GM19240 (cell line): Measurements from ENCODE around the gene SLC15A3.

Experiments
- DNase-seq: peaks from one replicate; pipeline ENCODE4 v3.0.0; 2011; ENCODE audit warnings: low spot score; ENCODE audit not compliant: insufficient read length

SLC15A3 gene

DNA sequence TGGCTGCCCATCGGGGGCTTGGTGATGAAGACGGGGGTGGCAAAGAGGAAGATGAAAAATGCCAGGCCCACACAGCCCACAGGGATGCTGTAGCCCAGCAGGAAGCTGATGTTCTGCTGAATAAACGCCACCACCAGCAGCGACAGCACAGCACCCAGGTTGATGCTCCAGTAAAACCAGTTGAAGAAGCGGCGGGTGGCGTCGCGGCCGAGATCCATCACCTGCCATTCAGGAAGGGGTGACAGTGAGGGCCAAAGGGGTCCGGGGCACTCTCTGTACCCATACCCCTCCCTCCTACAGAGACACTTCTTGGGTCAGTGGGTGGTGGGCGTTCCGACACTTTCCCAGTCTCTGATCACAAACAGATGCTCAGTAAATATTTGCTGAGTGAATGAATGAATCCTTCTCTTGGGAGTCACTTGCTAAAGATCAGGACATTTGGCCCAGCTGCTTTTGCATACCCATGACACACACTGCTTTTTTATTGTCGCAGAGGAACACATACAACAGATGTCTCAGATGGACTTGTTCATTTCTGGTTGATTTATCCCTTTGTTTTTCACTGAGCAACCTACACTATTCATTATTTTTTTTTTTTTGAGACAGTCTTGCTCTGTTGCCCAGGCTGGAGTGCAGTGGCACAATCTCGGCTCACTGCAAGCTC, 5.2 kb downstream of the SLC15A3 start:
- no peak for DNase-seq

DNA sequence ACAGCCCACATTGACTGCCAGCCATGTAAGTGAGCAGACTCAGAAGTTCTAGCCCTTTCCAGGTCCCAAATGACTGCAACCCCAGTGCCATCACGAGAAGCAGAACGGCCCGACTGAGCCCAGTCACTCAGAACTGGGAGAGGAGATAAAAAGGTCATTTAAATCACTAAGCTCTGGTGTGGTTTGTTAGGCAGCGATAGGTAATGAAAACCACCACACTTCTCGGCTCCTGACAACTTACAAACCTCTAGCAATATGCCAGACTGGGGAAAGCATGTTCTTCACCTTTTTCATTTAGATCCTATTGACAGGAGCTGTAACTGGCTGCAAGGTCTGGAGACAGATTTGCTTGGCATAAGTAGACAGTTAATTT, 6.7 kb downstream of the SLC15A3 start:
- no peak for DNase-seq

DNA sequence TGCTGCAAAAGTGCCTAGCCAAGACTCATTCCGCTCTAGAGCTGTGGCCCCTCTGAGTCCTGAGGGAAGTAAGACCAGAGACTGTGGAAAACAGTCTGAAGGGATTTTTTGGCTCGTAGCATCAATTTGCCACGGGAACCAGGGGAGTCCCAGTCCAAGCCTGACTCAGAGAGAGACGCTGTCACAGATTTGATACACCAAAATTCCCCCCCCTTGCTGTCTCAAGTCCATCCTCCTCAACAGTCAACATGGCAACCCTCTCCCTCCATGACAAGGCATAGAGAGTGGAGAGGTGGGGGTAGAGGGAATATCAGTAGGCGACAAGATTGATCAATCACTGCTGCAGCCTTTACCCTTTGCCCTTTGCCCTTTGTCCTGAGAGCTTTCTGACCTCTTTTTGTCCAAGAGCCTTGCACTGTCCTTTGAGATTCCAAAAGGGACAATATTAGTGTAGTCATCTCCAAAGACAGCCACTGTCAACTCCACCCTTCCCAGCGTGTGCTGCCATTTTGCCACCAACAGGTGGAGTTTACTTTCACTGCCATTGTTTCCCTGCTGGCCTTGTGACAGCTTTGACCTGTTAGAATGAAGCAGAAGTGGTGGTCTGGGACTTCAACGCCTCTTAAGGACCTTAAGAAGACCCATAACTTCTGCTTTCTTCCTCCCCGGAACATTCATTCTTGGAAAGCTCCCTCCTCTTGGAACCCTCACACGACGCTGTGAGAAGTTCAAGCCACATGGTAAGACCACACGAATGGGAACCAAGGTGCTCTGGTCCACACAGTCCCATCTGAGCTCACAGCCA, 7.3 kb downstream of the SLC15A3 start:
- DNase-seq, result no peak

DNA sequence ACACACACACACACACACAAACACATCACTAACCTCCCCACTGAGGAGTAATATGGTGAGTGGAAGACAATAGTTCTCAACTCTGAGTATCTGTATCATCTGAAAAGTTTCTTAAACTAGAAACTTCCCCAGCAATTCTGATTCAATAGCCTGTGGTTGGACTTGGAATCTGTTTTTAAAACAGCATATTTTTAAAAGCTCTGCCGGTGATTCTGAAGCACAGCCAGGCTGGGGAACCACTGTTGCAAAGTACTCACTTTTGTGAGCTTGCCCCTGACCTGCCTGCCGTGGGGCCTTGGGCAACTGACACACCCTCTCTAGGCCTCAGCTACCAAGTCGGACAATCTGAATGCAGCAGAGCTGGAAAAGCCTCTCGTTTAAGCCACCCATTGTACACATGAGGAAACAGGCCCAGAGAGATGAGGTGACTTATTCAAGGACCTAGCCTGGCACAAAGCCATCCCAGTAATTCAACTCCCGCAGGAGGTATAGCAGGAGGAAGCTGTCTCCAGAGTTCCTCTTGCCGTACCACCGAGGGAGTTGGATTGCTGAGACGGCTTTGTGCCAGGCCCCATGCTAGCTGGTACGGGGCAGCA, 8.9 kb downstream of the SLC15A3 start:
- DNase-seq, result no peak

DNA sequence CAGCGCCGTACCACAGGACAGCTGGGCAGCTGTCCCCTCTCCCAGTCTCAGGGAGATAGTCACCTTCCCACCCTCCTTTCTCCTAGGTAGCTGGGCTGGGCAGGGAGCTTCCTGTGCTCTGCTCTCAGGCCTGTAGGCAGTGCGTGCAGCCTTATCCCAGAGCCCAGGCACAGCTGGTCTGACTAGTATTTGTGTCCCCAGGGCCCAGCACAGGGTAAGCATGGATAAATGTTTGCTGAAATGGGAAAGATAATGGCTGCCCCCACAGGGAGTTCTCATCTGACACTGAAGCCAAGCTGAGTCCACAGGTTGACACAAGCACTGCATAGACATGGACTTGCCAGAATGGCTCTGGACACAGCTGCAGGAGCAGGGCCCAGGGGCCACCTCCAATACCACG, 9.8 kb downstream of the SLC15A3 start:
- DNase-seq, result no peak

DNA sequence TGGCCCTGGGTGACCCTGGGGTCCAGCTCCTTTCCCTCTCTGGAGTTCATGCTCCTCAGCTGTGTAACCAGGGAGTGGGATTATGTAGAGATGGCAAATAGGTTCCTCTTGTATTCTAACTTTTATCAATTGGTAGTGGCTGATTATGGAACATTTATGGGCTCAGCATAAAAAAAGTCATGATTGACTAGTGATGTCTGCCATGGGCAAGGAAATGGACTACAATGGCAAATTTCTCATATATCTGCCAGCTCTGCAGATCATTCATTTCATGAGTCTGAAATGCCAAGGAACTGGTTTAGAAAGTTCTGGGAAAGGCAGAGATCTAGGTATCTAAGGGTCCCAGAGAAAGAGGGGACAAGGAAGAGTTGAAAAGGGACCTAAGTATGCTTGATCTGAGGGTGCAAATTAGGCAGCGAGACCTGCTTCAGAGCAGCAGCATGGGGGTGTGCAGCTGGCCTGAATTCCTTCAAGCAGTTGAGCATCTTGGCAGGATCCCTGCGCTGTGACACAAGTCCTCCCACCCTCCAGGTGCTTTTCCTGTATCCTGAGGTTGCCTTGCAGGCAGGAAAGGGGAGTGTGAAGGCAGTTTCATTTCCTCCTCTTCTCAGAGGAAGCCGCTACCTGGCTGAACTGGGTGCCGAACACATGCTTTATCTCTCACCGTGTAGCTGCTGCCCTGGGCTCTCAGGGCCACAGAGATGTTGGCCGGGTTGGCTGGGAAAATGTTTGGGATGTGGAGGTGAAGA, 10.4 kb downstream of the SLC15A3 start:
- no peak for DNase-seq

DNA sequence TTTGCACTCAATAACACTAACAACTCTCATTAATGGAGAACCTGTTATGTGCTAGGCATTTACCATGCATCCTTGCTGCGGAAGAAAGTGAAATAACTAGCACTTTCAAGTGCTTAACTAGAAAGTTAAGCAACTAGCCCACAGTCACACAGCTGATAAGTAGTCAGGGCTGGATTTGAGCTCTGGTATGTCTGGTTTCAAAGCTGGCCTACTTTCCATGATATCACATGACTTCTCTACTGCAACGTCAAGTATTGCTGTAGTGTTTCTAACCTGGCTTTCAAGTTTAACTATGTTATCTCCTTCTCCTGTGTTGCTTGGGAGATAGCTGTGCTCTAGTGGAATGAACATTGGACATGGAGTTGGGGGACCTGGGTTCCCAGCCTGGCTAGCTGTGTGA, 12.1 kb downstream of the SLC15A3 start:
- DNase-seq, result no peak

DNA sequence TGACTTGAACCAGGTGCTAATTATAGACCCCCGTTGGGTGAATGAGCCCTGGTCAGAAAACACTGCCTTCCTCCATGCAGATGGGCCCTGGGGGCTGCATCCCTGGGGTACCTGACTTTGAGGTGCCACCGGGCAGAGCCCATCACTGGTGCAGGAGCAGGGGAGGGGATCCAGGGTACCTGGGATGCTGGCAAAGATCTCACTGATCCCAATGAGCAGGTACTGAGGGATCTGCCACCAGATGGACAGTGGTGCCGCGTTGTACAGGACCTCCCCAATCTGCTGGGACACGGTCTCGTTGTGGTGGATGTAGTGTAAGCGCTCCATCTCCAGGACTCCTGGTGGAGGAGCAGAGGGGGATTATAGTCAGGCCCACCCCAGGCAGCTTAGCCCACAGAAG, 12.7 kb downstream of the SLC15A3 start:
- DNase-seq, result no peak

DNA sequence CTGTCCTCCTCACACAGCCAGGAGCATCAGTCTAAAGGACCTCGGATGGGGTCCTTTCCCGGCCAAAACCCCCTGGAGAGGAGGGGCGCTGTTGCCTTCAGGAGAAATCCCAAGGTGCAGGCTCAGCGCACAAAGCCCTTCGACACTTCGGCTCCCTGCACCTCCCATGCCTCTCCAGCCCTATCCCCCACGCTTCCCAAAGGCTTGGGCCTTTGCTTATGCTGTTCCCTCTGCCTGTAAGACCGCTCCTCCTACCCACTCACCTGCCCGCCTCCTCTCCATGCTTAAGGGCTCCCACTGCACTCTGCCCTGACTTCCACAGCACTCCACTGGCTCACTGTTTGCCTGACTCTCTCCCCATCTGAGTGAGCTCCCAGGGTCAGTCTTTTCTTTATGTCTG, 13.5 kb downstream of the SLC15A3 start:
- DNase-seq, result no peak

DNA sequence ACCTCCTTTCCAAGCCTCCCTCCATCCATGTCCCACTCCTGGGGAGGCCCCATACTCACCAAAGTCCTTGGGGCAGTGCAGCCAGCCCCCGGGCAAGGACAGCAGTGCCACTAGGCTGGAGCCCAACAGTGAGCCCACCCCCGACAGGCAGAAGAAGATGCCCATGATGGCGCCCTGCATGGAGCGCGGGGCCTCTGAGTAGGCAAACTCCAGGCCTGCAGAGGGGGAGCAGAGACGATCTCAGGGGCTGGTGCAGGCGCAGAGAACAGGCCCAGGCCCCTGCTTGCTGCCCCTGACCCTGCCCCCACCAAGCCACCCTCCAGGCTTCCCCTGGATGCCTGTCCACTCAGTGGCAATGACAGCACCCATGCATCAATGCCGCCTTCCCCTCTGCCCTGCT, 14.2 kb downstream of the SLC15A3 start:
- DNase-seq, result no peak

DNA sequence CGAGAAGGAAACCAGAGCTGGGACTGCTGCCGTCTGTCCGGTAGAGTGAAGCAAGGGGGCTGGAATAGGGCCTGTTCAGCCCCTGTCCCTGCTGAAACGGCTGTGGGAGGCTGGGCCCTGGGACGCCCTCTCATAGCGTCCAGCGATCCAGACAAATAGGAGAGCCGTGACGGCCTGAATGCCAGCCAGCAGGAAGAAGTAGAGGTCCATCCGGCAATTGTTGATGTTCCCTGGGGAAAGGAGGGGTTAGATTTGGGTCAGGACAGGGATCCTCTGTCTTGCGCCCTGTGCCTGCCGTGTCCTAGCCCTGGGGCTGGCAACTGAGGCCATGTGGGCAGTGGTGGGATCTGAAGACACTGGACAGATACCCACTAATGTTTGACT, 14.8 kb downstream of the SLC15A3 start:
- no peak for DNase-seq

DNA sequence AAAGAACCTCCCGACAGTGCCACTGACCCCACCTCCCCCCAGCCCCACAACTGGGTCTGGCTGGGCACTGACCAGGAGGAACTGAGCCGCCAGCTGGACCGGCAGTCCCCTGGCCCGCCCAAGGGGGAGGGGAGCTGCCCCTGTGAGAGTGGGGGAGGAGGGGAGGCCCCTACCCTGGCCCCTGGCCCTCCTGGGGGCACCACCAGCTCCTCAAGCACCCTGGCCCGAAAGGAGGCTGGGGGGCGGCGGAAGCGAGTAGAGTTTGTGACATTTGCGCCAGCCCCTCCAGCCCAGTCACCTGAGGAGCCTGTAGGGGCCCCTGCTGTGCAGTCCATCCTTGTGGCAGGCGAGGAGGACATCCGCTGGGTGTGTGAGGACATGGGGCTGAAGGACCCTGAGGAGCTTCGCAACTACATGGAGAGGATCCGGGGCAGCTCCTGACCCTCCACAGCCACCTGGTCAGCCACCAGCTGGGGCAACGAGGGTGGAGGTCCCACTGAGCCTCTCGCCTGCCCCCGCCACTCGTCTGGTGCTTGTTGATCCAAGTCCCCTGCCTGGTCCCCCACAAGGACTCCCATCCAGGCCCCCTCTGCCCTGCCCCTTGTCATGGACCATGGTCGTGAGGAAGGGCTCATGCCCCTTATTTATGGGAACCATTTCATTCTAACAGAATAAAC, 15.4 kb downstream of the SLC15A3 start:
- no peak for DNase-seq

DNA sequence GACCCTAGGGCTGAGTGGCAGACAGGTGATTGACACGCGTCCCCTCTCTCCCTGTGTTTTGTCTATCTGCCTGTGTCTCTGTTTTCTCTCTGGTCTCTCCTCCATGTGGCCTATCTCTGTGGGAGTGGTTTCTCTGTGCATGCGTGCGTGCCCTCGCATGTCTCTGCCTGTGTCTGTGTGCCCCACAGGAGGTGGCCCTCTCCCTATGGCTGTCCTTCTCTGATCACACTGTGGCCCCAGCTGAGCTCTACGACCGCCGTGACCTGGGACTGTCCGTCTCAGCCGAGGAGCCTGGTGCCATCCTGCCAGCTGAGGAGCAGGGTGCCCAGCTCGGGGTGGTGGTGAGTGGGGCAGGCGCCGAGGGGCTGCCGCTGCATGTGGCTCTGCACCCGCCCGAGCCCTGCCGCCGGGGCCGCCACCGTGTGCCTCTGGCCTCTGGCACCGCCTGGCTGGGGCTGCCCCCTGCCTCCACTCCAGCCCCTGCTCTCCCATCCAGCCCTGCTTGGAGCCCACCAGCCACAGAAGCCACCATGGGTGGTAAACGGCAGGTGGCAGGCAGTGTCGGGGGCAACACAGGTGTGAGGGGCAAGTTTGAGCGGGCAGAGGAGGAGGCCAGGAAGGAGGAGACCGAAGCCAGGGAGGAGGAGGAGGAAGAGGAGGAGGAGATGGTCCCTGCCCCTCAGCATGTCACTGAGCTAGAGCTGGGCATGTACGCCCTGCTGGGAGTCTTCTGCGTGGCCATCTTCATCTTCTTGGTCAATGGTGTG, 16.1 kb downstream of the SLC15A3 start:
- DNase-seq, result no peak

DNA sequence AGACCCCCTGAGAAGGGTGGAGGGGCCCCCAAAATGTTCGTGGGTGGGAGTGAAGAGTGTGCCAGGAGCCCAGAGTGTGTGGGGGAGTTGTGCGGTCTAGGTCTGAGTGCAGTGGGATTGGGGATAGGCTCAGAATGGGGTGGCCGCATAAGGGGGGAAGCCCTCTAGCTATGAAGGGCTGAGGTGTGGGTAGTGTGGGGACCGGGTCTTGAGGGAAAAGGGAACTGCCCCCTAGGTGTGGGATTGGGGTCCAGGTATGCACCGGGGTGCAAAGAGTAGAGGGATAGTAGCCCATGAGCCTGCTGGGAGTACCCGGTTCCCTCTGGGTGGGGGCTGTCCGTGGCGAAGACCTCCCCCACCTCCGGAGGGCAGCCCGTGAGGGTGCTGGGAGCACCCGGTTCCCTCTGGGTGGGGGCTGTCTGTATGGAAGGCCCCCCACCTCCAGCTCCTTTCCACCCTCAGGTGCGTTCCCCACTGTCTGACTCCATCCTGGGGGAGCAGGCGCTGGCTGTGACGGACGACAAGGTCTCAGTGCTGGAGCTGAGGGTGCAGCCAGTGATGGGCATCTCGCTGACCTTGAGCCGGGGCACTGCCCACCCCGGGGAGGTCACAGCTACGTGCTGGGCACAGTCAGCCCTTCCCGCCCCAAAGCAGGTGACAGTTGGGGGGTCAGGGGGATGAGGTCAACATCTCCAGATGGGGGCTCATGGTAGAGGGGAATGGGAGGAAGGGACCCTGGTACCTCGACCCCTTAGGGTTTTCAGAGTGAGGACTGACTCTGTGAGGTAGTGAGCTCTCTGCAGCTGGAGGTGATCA, 17.0 kb downstream of the SLC15A3 start:
- no peak for DNase-seq

DNA sequence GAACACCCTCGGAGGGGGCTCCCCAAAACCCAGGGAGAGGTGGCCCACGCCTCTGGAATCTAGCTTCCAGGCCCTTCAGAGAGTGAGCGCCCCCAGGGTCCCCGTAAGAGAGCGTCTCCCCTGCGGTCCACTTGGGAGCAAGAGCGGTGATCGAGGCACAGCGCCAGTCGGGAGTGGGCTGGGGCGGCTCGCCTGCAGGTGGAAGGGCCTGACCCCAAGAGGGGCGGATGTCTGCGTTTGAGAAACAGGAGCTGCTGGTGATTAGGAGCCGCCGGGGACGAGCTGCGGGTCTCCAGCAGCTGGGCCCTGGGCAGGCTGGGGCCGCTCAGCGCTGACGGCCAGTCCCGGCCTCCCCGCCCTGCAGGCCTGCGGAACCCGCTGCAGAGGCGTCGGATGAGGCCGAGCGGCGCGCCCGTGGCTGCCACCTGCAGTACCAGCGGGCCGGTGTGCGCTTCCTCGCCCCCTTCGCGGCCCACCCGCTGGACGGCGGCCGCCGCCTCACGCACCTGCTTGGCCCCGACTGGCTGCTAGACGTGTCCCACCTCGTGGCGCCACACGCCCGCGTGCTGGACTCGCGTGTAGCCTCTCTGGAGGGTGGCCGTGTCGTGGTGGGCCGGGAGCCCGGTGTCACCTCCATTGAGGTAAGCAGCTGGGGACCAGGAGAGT, 17.7 kb downstream of the SLC15A3 start:
- DNase-seq, result no peak

DNA sequence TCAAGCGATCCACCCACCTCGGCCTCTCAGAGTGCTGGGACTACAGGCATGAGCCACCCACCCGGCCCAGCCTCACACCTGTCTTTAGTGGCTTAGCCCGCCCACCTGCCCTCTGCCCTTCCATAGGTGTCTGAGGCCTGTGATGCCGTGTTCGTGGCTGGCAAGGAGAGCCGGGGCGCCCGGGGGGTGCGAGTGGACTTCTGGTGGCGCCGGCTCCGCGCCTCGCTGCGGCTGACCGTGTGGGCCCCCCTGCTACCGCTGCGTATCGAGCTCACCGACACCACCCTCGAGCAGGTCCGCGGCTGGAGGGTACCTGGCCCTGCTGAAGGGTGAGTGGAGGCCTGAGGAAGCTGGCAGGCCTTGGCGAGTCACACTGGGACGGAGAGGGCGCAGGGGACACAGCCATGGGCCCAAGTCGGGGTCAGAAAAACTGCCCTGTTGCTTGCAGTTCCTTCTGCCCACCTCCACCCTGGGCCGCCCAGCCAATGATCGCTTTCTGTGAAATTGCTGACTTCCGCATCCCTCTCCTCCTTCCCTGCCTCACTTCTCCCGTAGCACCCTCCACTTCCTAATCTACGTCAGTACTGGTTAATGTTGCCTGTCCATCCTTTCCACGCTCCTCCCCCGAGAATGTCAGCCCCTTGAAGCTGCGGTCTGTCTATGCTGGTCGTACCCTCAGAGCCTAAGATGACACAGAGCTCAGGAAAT, 18.4 kb downstream of the SLC15A3 start:
- DNase-seq, result no peak

DNA sequence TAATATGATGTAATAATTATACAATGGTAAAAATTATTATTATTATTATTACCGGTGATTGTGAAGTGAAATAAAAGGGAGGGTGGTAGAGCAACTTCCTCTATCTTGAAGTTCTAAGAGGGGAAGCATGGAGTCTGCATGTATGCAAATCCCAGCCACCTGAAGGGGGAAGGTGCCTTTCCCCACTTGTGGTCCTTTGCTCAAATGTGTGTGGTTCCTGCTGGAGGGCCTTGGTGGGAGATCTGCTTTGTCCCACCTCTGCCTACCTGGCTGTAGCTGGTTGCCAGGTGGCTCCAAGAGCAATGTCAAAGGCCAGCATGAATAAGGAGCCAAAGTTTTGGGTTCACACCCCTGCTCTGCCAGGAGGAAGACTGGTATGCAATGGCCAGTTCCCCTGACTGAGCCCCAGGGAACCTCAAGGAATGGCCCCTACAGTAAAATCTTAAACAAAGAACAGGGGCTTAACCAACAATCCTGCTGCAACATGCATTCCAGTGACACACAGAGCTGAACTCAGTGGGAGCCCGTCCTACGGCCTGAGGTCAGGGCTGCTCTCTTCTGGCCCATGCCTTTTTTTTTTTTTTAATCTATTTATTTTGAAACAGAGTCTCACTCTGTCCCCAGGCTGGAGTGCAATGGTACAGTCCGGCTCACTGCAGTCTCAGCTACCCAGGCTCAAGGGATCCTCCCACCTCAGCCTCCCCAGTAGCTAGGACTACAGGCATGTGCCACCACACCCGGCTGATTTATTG, 19.2 kb downstream of the SLC15A3 start:
- no peak for DNase-seq

DNA sequence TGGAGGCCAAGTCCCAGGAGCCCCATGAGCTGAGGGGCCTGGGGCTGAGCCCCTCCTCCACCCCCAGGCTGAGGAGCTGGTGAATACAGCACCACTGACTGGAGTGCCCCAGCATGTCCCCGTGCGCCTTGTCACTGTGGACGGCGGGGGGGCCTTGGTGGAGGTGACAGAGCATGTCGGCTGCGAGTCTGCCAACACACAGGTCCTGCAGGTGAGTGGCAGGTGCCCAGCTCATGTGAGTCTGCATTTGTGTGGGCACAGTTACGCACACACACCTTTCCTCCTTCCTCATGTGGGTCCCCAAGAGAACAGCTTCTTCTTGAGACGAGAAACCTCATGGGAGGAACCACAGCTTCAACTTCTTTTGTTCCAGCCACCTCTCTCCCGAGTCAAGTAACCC, 20.1 kb downstream of the SLC15A3 start:
- no peak for DNase-seq
